ENCODE measurements around the gene HMGN1. TPM values are rescaled to one million over a fixed set of nuclear protein-coding genes. Genes with fewer than 3 reads are reported as not detected.

The HMGN1 gene
- total RNA-seq, 1 donor from 2014 or later, result 370 TPM

DNA sequence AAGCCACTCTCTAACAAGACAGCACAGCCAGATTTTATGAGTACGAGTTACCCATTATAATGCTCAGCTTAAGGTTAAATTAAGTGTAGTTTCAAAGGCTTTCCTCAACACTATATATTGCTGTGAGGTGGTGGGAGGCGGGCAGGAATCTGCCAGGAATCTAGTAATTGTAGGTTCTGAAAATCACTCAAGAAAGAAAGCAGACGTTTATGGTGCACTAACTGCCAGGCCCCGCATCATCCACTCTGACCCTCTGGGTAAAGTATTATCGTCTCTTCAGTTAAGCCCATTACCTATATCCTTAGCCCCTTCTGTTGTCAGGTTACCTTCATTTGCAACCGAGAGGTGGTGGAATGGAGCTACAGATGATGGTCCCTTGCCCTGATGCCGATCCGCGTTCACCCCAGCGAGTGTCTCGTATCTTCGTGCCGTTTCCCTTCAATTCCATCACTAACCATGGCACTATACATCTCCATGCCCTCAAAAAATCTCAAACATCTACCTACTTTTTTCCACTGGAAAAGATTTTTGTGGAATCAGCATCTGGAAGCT lies 12.4 kb downstream of the HMGN1 start:
- intact Hi-C loops (cut with micrococcal nuclease), result no loop called here

DNA sequence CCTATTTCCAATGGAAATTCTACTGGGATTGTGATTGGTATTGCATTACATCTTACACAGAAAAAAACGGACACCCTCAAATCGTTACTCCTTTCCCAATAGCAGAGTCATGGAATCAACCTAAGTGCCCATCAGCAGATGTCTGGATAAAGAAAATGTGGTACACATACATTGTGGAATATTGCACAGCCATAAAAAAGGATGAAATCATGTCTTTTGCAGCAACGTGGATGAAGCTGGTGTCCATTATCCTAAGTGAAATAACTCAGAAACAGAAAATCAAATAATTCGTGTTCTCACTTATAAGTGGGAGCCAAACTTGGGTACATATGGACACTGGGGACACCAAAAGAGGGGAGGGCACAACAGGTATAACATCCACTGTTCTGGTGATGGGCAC lies 14.3 kb downstream of the HMGN1 start:
- intact Hi-C loops (cut with micrococcal nuclease), result no loop called here

DNA sequence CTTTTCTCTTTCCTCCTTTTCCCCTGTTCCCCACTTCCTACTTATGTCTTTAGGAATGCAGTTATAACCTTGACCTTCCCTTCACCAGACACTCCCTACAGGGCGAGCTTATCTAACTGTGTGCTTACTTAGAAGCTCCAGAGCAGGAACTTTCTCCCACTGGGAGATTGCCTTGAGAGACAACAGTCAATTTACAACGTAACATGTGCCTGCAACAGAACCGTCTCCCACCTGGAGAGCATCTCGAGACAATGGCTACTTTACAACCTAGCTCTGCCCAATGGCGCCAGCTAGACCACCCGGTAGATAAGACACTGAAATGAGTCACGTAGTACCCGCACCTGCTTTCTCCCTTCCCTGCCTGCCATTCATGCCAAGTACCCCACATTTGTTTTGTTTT lies 16.7 kb downstream of the HMGN1 start:
- intact Hi-C loops (cut with micrococcal nuclease), result no loop called here

DNA sequence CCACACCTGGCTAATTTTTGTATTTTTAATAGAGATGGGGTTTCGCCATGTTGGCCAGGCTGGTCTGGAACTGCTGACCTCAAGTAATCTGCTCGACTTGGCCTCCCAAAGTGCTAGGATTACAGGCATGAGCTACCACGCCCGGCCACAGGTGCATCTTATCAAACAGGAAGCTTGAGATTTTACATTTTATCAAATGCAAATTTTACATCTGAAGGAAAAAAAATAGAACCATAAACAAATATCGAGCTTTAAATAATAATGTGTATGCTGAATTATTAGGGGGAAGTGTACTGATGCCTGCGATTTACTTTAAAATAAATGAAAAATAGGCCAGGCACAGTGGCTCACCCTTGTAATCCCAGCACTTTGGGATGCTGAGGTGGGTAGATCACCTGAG lies 18.9 kb downstream of the HMGN1 start:
- intact Hi-C loops (cut with micrococcal nuclease), result no loop called here

DNA sequence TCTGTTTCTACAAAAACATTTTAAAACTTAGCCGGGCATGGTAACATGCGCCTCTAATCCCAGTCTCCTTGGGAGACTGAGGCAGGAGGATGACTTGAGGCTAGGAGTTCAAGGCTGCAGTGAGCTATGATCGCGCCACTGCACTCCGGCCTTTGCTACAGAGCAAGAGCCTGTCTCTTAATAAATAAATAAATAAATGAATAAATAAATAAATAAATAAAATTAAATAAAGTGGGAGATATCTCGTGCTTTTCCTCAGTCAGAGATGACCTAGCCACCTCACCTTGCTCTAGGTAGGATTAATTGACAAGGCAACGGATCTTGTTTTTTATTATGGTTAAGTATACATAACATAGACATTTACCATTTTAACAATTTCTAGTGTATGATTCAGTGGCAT lies 21.2 kb downstream of the HMGN1 start:
- intact Hi-C loops (cut with micrococcal nuclease), result no loop called here

DNA sequence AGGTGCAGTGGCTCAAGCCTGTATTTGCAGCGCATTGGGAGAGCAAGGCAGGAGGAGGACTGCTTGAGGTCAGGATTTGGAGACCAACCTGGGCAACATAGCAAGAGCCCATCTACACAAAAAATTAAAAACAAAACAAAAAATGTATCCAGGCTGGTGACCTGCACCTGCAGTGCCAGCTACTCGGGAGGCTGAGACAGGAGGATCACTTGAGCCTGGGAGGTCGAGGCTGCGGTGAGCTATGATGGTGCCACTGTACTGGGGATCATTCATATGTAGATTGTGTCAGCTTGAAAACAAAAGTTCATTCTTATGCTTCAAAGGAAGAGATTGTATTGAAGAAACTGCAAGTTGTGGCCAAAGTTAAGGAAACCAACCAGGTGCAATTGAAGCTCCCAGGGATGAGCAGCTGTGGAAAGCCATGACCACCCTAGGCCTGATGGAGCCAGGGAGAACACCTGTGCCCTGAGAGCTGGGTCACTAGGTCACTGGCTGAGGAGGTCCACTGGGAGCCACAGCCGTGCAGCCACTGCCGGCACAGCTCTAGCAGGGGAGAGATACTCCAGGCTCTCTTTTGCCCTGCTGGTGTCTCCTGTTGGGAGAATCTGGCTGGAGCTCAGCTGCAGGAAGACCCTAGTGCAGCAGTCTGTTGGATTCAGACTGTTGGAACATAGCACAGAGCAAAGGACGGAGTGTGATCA lies 22.1 kb downstream of the HMGN1 start:
- intact Hi-C loops (cut with micrococcal nuclease), result no loop called here

DNA sequence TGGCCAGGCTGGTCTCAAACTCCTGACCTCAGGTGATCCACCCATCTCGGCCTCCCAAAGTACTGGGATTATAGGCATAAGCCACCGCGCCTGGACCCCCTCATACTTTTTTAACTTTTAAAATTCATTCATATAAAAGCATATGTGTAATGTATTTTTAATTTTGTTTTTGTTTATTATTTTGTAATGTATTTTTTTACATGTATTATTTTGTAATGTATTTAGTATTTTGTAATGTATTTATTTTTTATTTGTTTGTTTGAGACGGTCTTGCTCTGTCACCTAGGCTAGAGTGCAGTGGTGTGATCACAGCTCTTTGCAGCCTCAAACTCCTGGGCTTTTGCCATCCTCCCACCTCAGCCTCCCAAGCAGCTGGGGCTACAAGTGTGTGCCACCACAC lies 23.4 kb downstream of the HMGN1 start:
- intact Hi-C loops (cut with micrococcal nuclease), result no loop called here

DNA sequence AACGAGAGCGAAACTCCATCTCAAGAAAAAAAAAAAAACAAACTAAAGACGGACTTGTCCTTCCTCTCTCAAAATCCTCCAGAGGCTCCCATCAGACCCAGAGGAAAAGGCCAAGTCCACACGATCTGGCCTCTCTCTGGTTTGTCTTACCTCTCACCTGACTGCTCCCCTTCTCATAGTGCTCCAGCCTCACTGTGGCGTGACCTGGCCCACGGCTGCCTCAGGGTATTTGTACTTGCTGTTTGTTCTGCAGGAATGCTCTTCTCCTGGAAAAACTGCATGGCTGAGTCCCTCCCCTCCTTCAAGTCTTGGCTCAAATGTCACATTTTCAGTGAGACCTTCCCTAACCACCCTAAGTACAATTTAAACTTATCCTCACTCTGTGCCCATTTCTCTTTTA lies 27.5 kb downstream of the HMGN1 start:
- intact Hi-C loops (cut with micrococcal nuclease), result no loop called here

DNA sequence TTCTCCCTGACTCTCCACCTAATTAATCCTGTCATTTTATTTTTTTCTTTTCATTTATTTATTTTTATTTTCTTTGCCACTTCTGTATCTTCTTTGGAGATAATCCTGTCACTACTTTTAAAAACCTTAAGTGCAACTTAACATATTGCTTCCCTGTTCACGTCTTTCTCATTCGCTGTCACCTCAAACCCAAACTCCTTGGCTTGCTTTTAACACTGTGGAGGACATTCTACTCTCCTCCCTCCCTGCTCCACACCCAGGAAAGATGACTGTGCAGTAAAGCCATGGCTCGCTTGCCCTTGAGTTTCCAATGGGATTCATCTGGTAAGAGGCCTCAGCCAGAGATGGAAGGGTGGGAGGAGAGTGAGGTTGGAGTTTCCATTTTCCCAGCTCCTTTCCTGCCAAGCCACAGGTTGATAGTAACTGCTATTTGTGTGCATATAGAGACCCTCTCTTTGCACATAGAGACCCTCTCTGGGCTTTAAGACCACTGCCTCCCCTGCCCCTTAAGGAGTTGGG lies 29.0 kb downstream of the HMGN1 start:
- intact Hi-C loops (cut with micrococcal nuclease), result no loop called here

DNA sequence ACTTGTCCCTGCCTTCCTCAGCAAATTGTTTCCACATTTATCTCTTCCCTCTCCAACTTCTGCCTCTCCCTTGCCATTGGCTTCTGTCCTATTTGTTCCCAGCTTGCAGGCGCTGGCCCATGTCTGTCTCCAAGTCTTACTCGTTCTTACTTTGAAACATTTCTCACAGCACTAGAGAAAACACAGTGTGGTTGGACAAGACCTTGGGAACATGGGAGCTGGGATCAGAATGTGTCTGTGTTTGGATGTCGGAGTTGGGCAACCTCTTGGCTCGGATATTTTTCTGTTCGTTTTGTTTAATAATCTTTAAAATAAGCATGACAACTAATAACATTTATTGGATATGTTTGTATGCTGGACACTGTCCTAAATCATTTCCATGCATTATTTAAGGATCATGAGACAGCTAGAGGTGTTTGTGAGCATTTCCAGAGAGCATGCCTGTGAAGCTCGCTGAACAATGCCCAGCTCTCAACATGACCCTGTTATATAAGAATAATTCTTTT lies 29.6 kb downstream of the HMGN1 start:
- intact Hi-C loops (cut with micrococcal nuclease), result no loop called here

DNA sequence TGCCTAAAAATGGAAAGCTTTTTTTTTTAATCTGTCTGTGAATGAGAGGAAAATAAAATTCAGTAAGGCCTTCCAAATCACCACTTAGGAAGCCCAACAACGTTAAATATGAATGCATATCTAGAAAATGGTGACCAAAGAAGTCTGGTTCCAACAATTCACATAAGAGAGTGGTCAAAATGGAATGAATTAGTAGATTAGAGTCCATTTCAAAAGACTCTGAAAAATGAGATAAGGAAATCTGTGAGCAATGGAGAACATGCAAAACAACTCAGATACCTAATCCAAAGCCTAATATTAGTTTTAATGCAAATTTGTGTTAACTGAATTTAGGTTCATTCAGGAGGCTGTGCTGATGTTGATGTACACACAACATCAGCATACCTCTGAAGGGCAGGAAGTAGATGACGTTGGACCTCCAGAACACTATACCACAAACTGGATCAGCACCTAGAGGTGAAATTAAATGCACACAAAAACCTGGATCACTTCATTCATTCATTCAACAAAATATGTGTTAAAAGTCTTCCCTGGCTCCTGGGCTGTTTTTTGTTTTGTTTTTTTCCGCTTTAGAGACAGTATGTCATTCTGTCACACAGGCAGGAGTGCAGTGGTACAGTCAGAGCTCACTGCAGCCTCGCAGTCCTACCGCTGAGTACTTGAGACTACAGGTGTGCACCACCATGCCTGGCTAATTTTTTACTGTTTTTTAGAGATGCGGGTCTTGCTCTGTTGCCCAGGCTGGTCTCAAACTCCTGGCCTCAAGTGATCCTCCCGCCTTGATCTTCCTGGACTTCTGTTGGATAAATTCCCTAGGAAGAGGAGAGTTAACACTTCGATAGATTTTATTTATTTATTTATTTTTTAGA lies 30.6 kb downstream of the HMGN1 start:
- intact Hi-C loops (cut with micrococcal nuclease), result no loop called here

DNA sequence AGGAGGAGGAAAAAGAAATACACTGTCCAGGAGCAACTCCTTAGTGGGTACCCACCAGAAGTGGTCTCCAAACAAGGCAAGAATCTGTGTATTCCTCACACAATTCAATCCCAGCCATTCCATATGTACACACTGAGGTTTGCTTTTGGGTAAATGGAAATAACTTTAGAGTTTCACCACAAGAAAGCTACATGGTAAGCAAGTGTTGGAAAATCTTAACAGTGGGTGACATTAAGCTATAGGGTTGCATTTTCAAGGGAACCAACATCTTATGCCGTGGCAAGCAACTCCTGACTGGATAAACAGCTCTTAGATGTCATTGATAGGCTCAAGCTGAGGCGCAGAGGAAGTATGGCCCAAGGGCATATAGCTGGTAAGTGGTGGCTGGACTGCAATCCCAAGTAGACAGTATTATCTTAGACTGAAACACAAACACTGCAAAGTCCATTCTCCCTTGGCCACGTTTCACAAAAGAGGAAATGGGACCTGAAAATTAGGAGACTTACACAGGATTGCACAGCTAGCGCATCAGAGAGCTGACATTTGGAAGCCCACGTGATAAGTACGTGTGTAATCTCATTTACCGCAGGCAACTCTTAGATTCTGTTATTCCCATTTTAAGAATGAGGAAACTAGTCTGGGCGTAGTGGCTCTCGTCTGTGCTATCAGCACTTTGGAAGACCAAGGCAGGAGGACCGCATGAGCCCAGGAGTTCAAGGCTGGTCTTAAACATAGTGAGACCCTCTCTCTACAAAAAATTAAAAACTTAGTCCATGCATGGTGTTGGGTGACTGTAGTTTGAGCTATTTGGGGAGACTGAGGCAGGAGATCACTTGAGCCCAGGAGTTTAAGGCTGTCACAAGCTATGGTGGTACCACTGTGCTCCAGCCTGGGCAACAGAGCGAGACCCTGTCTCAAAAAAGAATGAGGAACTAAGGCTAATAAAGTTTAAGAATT lies 31.5 kb downstream of the HMGN1 start:
- intact Hi-C loops (cut with micrococcal nuclease), result no loop called here

DNA sequence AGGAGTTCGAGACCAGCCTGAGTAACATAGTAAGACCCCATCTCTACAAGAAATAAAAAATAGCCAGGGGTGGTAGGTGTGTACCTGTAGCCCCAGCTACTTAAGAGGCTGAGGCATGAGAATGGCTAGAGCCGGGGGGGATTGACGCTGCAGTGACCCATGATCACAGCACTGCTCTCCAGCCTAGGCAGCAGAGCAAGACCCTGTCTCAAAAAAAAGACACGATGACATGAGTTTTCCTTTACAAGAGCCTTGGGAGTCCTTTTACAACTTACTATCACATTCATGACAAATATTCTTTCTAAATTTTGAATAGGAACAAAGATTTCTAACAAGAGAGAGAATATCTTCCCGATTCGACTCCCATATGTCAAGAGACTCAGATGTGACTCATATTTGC lies 32.2 kb downstream of the HMGN1 start:
- intact Hi-C loops (cut with micrococcal nuclease), result no loop called here

DNA sequence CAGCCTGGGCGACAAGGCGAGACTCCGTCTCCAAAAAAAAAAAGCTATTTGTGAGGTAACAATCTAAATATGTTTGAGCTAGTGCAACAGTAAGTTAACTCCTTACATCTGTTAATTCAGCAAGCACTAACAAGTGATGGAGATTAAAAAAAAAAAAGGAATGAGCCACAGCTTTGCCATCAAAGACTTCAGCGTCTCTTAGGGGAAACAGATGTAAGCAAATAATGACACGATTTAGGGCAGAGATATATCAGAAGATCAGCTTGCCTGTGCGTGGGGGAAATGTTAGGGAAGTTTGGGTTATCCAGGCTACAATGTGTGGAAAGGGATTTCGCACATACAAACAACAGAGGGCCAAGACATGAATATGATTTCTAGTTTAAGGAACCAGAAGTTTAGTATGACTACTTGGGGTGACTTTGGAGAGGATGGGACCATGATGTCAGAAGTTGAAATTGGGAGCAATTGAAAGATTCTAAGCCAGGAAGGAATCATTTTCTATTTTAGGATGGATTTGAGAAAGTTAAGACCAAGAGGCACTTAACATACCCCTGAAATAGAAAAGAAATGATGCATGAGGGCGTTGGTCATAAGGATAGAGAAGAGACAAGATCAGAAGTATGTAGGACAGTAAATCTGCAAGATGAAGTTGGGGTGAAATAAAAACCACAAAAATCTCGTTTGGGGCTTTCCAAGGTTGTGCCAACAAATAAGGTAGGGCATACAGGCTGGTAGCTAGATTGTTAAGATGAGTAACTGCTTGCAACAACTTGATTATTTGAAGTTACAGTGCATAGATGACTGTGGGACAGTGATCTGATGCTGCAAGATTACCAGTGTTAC lies 33.1 kb downstream of the HMGN1 start:
- intact Hi-C loops (cut with micrococcal nuclease), result no loop called here

DNA sequence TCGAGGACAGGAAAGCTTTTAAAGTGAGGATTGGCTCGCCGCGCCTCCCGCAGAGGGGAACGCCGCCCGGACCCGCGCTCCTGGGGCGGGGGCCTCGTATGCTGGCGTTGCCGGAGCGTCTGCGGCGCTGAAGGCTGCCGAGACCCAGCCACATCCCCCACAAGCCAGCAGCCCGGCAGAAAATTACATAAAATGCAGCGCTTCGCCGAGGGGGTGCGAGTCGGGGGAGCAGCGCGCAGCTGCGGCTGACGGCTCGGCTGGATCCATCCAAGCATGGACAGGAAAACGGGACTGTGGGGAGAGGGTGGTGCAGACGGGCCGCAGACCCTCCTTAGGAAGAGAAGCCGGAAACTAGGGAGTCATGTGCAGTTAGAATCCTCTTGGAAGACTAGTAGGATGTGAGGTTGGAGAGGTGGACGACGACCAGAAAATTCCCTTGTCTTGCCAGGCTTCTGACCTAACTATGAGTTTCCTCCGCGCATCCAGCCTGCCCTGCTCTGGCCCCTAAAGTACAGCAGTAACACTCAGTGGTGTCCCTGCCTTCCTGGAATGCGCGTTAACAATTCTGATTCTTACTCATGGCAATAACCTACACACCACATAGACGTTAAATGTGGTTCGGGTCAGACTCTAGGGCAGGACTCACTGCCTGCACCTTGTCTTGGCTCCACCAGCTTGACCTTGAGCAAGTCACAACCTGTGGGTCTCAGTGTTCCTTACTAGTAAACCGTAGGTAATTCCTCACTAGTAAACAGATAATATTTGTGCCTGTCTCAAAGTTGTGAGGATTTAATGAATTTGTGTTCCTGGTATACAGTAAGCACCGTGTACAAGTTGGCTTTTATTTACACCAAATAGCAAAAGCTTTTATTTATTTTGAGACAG lies 34.5 kb downstream of the HMGN1 start:
- intact Hi-C loops (cut with micrococcal nuclease), result no loop called here

DNA sequence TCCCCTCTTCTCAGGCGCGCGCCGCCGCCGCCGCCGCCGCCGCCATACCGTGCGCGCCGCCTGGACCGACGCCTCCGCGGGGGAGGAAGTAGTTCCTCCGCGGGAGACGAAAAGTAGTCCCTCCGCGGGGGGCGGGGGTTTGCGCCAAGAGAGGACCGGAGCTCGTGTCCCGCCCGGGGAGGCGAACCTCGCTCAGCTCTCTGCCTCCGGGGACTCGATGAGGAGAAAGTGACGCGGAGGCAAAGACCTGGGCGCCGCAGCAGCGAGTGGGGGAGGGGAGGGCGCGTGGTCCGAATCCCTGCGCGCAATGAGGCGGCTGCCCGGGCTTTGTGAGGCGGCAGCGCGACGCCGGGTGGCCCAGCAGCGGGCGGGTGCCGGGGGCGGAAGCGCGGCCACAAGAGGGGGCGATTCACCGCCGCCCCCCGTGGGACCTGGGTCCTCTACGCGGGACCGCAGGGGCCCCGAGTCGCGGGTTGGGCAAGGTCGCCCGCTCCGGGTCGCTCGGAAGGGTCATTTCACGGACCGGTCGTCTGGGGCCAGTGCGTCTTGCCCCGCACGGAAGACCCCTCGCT lies 35.2 kb downstream of the HMGN1 start, which contains the start of gene BRWD1:
Gene BRWD1, minus strand, starts transcription at position 62 of the 572 bp plus-strand sequence. CDS start 141 bp downstream, outside the sequence.
- intact Hi-C loops (cut with micrococcal nuclease), result loop anchor here (1.0 to 2.0 kb wide), 2 partner anchors 67 to 75 kb away; a partner anchor contains a TSS

DNA sequence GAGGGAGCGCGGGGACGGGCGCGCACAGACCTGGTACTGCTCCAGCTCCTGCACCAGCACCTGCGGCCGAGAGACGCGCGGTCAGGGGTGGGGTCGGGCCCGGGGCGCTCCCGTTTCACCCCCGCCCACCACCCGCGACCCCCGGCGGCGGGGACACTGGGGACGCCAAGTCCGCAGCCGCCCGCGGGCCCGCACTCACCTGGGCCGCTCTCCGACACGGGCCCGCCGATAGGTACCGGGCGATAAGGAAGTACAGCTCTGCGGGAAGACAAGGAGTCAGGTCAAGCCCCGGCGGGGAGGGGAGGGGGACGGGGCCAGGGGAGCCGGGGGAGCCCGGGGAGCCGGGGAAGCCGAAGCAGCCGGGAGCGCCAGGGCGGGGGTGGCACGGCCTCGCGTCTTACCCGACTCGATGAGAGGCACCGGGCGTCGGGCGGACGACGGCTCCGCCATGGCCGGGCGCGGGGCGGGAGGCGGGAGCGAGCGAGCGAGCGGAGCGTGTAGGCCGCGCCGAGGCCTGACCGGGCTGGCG lies 35.8 kb downstream of the HMGN1 start:
- intact Hi-C loops (cut with micrococcal nuclease), result loop anchor here (1.0 to 2.0 kb wide), 2 partner anchors 68 to 75 kb away; a partner anchor contains a TSS
